GM04503 (cell line): ENCODE results near the gene MLLT3.

Experiments used
- DNase-seq: peaks from one replicate; pipeline ENCODE4 v3.0.0-alpha.2; 2012; ENCODE audit warnings: low read depth

MLLT3 gene

DNA sequence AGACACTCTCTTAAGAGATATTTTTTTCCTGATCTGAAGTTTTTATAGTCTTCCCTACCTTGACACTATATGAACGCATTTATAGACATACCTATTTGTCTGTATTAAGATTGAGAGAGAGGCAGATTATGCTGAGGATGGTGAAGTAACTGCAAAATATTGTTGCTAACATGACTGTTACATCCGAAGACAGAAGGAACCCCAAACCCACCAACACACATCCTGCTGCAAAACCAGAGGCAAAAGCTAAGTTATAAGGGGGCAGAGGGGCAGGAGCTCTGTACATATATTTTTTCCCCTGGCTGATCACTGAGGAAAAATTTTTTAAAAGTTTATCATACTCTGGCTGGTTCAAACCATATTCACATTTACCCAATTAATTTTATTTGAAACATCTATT is 279.0 kb downstream of the MLLT3 start:
- no peak for DNase-seq

DNA sequence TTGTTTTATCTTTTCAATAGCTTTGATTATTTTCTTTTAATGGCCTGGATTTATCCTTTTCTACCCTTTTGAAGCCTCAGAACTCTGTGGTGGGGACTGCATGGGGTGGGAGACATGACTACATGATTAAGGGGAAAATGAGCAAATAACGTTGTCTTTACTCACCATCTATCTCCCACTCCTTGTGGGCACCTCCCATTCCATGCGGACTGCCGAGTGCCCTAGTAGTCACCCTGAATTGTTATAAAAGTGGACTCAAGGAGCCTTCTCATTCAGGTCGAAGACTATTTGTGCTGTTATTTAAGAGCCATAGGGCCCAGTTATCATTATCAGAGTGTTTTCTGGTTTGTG is 281.8 kb downstream of the MLLT3 start:
- DNase-seq = no peak

DNA sequence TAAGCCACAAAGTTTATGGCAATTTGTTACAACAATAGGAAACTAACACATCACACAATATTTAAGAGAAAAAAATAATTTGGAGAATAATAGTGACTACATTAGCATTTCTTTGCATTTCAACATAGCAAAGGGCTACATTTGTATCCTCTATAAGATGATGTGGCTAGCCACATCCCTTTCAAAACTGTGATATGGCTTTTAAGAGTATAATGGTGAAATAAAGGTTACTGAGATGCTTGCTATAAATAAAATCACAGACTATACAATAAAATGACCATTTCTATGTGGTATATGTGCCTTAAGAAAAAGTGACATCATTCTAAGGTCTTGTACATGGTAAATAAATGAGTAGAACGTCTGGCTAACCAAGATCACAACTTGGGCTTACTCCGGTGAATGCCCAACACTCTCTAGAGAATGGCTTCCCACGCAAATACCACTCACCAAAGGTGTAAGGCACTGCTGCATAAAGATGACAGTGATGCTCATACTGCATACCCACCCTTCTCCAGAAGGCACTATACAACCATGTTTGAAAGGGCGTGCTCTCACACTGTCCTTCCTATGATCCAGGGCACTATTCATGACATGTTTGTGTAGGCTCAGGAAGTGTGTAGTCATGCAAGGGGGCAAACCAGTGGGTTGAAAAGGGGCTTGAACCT is 286.5 kb downstream of the MLLT3 start:
- DNase-seq = no peak

DNA sequence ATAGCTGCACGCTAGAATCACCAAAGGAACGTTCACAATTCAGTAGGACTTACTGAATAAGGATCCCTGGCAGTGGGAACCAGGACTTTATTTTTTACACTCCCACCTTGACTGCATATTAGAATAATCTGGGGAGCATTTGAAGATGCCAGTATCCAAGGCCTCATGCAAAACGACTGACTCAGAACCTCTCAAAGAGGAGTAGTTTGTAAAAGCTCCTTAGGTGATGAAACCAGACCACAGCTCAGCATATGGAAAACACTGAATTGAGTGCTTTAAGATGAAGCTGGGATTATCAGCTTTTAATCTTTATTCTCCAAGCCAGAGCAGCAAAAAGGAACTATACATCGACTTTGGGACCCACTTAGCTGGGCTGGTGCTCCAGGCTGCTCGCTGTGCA is 288.3 kb downstream of the MLLT3 start:
- DNase-seq = no peak

DNA sequence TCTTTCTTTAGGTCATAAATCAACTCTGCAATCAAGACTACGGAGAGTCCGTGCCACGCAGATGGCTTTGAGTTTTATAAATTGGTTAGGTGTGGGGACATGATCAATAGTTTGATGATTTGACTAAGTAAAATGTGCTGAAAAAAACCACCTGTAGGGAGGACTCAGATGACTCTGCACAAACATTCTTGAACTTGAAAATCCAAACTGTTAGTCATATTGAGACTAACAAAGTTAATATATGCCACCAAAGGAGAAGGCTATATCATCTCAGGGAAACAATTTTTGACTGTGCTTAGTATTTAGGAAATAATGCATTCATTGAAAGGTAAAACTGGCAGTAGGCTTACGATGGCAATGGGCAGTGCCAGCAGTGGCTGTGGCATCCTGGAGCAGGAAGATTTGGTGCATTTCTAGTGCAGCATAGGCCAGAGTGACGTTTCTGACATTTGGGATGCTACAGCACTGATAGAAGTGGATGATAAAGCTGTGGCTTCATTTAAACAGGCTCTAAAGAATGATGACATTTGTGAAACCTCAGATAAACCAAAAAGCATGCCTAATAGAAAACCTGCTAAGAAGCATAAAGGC is 291.1 kb downstream of the MLLT3 start:
- no peak for DNase-seq

DNA sequence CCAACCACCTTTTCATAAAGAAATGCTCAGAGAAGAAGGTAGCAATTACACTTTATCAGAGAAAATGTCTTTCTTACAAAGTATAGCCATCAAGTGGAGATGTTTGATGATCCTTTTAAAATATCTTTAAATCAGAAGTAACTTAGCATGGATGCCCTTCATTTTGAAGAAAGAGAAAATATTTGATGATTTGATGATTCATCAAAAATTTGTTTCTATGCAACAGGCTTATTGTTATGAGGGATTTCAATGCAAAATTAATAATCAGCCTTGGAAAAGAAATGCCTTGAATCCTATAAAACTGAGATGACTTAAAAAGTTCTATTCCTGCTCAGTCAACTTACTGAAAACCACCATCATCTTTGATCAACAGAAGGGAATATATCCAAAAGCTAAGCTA is 291.6 kb downstream of the MLLT3 start:
- DNase-seq = no peak

DNA sequence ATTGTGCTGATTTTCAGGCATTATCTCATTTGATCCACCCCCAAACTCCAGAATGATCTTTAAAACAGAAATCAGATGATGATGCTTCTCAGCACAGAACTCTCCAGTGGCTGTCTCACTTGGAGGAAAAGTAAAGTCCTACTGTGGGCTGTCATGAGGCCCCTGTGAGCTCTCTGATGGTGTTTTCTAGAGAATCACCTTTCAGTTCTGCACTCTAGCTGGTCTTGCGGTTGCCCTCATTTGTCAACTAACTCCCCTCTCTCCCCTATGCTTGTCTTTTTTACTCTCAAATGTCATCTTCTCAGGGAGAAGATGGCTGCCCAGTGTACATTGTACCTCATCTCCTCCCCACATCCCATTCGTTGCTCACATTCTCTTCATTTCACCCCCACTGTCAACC is 295.8 kb downstream of the MLLT3 start:
- DNase-seq = no peak

DNA sequence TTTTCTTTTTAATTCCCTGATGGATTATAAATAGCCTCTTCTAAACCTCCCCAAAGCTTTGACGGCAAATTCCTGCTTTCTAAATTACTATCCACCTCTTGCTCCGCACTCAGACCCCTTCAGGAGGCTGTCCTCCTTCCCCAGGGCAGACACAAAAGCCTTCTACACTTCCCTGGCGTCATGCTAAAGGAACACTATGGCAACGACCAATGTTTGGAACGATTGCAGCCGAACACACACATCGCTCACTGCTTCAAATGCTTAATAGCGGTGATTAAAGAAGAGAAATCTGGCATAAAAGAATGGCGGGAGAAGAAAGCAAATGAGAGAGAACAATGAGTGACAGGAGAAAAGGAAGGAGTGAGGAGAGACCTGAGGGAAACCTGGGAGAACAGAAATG is 297.3 kb downstream of the MLLT3 start:
- no peak for DNase-seq

DNA sequence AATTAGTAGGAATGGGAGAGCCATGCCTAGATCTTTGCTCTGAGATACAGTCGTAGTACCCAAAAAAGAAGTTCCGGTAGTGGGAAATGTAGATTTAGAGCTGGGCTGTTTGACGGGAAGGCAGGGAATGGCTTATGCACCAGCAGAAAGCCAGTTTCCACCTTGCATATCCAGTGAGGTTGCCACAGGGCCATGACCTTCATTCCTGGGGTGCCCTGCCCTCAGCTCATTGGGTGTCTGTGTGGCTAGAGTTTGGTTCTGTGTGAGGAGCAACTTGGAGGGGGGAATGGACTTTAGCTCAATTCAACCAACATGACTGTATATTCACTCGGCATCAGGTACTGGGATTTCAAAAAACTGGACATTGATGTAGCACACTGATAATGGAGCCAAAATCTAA is 300.1 kb downstream of the MLLT3 start:
- no peak for DNase-seq

DNA sequence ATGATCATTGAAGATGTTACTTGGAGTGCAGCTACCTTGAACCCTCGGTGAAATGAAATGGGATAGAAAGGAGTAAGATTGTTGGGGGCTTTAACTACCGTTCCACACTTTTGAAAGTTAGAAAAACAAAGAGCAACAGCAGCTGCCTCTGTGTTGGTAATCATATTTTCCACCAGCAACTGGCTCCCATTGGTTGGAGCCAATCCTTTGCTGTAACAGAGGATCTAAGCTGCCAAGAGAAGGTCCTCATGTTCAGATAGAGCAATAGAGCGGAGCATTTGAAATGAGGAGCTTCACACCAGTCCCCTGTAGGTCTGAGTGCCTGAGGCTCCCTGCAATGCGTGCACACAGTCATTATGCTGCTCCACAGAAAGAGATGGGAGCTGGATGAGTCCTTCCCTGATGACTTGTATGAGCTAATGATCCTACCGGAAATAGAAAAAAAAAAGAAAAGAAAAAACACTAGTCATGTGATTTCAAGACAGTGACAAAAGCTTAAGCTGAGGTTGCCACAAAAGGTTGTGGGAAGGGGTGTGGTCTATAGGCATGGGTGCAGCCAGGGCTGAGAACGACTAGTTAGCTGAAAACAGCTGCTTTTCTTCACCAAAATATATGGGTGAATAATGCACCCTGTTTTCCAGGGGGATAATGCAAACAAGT is 300.7 kb downstream of the MLLT3 start:
- no peak for DNase-seq

DNA sequence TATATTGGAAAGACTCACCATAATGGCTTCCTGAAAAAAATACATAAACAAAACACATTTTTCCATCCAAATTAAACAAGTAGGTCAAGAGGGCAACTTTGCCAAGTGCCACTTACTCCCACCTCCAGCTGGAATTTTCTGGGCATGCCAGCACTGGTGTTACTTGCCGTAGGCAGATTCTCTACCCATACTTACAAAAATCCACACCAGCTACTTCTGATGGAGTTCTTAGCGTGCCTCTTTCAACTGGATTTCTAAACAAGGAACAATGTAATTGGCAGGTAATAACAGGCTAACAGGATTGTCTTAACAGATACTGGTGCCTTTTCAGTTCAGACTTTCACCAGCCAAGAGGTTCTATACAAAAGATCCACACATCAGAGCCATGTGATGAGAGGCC is 301.4 kb downstream of the MLLT3 start:
- no peak for DNase-seq

DNA sequence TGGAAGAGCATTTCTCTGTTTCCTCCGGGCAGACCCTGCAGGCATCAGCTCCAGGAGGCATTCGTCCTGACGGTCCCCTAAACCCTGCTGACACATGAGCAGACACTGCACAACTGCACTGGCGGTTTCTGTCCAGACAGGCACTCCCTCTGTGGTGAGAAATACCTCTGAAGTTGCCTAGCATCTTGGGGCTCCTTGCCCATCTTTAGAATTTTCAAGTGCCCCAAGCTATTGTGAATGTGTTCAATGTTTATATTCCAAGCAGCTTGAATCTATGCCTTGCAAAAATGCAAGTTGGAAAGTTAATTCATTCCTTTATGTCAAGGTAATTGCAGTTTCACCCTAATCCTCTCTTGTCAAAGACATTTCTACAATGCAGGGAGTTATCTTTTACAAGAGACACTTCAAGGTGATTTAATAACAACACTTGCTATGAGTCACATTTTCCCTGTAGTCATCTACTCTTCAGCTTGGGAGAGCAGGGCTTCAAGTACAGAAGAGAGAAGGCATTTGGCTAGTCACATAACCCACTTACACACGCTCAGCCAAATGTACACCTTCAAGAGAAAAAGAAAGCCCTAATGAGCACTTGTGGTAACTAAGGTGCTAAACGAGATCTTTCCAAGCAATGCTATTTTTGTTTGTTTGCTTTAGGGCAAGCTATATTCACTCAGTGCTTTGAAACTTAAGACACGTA is 302.5 kb downstream of the MLLT3 start:
- DNase-seq = no peak

DNA sequence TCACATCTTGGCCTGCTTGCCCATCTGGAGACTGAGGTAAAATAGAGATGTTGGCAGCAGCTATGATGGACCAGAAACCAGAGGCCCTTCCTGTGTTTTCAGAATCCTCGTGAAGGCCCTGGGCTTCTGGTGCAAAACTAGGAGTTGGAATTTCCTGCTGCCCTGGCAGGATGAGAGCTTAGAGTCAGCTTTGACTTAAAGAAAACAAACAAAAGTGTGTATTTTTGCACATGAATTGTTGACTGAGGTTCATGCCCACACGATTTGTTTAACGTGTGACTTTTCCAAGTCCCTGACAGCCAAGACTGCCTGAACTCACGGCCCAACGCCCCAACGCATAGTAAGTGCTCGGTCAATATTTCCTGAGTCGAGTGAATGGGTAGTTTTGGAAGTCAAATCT is 303.1 kb downstream of the MLLT3 start:
- no peak for DNase-seq

DNA sequence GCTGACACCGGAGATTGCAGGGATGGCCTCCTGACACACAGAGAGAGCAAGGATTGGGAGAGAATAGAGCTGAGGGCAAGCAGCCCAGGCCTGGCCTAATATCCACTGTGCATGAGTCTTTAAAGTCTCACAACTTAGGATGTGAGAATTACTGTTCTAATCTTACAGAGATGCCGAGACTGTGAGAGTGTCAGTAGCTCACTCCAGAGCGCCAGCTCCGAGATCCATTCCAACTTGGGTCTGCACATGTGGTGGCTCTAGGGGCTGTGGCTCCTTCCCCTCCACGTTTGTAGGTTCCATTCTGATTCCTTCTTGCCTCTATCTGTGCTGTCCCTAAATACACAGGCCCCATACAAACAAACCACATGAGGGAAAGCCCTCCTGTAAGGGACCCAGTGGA is 304.6 kb downstream of the MLLT3 start:
- no peak for DNase-seq

DNA sequence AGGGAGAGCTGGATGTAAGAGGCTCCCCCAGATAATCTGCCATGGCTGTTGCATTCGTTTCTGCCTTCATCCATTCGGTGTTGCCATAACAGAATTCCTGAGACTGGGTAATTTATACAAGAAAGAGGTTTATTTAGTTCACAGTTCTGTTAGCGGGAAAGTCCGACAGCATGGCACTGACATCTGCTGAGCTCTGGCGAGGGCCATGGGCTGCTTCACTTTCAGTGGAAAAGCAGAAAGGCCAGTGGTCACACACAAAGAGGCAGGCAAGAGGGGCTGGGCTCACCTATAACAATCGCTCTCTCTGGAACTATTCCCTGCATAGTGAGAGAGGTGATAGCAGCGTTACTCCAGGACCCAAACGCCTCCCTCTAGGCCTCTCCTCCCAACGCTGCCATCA is 305.9 kb downstream of the MLLT3 start:
- DNase-seq = no peak

DNA sequence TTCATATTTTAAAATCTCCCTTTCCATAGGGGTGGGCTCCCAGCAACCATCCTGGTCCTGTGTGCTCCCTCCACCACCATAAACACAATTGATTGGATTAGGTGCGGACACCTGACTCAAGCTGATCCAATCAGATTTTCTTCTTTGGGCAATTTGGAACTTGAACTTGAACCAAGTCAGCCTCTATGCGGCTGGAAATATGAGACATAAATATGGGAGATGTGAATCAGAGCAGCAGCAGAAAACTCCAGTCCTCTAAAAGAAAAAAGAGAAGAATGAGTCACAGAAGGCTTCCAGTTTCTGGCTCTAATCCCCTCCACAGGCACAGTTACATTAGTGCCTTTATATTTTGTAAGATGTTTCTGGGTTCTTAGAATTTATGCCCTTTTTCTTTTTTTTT is 306.6 kb downstream of the MLLT3 start:
- peak; percentile 48 for DNase-seq

DNA sequence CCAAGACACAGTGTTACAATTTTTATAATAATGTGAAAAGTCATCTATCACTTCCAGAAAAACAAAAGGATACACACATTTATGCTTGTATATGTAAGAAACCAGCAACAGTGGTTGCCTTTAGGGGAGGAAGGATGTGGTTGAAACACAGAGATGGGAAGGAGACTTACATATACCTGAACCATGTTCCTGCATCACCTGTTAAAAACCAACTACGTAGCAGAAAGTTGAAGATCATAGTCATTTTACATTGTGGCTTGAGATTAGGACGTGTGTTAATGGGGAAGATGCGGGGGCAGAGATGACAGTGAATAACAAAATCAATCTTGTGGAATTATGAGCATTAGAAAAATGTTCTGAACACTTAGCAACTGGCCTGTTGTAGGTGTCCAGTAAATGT is 307.3 kb downstream of the MLLT3 start:
- no peak for DNase-seq

DNA sequence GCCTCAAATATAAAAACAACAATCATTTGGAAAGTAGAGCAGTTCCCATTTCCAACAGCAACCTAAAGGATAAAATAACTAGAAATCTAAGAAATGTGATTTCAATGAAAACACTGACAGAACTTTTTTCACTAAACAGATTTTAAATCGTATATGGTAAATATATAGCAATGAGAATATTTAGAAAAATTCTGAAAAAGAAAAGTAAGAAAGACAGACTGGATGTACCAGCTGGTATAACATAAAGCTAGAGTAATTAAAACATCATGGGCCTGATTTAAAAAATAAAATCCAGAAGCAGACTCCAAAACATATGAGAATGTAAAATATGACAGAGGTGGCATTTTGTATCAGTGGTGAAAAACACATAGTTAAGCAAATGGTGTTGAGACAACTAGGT is 308.9 kb downstream of the MLLT3 start:
- no peak for DNase-seq

DNA sequence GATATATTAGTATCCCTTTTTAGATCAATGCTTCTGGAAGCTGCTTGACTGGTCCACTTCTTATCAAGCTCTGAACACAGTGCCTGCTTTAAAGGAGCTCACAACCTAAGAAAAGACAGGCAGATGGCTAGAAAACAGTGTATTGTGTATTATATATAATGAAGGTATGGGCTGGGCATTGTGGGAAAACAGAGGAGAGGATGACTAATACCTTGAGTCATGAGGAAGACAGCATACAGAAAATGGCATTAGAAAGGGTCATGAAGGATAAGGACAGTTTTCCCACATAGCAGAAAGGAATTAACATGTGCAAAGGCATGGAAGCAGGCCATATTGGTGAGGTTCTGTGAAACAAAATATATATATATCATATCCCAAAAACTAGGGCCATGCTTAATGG is 309.6 kb downstream of the MLLT3 start:
- no peak for DNase-seq

DNA sequence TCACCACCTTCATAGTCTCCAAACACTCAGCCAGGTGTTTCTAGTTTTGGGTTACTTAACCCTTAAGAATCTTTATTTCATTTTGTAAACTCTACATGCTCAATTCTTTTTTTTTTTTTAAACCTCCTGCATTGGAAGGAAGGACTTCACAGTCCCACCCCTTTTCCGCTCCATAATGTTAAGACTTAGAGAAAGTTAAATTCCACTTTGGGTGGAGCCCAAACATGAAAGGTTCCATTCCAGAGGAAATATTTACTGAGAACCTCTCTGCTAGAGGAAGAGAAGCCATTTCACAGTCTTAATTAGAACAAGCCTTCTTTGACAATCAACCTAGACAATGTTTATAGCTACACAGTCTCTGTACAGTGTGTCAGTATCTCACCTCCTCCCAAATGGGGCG is 312.3 kb downstream of the MLLT3 start:
- no peak for DNase-seq

DNA sequence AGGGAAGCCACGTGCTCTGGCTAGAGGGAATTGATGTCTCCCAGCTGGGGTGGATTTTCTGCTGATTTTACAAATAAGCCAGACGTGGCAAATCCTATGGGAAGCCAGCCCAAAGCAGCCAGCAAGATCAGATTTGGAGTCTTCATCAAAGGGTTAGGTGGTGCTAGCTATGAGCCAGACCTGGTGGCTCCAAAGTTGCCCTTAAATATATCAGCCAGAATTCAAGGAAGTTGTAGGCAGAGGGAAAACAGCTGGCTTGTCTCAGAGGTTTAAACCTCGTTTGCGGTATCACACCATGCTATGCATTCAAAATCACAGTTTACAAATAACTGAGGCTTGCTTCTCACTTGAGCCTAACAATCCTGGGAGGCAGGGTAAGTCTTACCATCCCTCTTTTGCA is 313.2 kb downstream of the MLLT3 start:
- DNase-seq = no peak

DNA sequence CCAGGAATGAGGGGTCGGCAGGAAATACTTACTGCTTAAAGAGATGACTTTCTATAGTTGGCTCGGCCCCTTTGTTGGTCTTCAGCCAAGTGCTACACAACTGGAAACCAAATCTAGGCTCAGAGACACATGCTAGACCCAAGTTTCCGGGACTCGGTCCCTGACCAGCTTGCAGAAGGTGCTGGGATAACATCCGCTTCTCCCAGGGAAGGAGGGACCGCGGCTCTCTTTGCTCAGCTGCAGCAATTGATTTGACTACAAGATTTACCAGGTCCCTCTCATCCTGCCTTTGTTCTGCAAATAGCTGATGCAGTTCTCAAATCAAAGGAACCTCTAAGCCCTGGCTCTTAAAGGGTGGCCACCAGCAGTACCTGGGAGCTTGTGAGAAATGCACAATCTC is 314.7 kb downstream of the MLLT3 start:
- DNase-seq = no peak

DNA sequence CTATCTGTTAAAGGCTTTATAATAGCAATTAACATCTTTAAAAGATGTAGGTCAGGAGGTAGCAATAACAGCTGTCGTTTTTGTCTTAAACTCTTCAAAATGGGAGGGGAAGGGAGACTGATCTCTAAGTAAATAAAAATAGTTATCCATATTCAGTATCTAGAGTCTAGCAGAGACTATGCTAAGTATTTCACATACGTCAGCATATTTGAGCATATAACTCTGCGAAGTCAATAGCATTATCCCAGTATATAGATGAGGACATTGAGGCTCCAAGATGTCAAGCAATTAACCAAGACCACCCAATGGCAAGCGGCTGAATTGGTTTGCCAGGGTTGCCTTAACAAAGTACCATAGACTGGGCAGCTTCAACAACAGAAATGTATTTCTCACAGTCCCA is 316.8 kb downstream of the MLLT3 start:
- no peak for DNase-seq
